Transverse colon (tissue), 4 donors: ENCODE results near the gene TEAD4. TPM values are rescaled to one million over a fixed set of nuclear protein-coding genes. Genes with fewer than 3 reads are reported as not detected.

ENCODE experiments used
- DNase-seq: peaks from one replicate; pipeline ENCODE4 v3.0.0-alpha.2; 2019
- H3K27ac ChIP-seq, 4 donors: fragments of 200-600 bp; sonication (generic); 2 replicates each; pipeline ENCODE4 v1.5.1; 2016 to 2018; ENCODE audit warnings: inconsistent platforms in 4 of 4
- H3K27me3 ChIP-seq: fragments of 200-600 bp; sonication (generic); 2 replicates; pipeline ENCODE4 v1.5.1; 2017; ENCODE audit warnings: inconsistent platforms
- H3K36me3 ChIP-seq, 4 donors: fragments of 200-600 bp; sonication (generic); 2 replicates each; pipeline ENCODE4 v1.5.1; 2017 to 2019; ENCODE audit warnings: inconsistent platforms in 4 of 4
- H3K4me1 ChIP-seq, 4 donors: fragments of 200-600 bp; sonication (generic); 2 replicates each; pipeline ENCODE4 v1.5.1; 2017 to 2020; ENCODE audit warnings: inconsistent platforms in 4 of 4
- H3K4me3 ChIP-seq, 4 donors: fragments of 200-600 bp; sonication (generic); 1 replicate in 1 of 4; 2 replicates in 3 of 4; pipeline versions ENCODE4 v1.5.1 to v1.6.1; 2017 to 2019; ENCODE audit warnings: inconsistent platforms in 4 of 4
- H3K9me3 ChIP-seq, 2 donors: fragments of 200-600 bp; sonication (generic); 2 replicates each; pipeline ENCODE4 v1.5.1; 2017 to 2019; ENCODE audit warnings: inconsistent platforms in 2 of 2
- CTCF ChIP-seq, 5 experiments: fragments of 200-600 bp in 3 of 5; fragments of 450-650 bp in 2 of 5; sonication (generic) in 3 of 5; IDR thresholded peaks; 1 replicate in 2 of 5; 2 replicates in 3 of 5; pipeline ENCODE4 v1.5.1; 2016 to 2017; ENCODE audit warnings: antibody characterized with exemption in 5 of 5, inconsistent platforms in 3 of 5, mild to moderate bottlenecking in 2 of 5, moderate library complexity in 1 of 5
- EP300 ChIP-seq: sonication (generic); formaldehyde crosslinking; IDR thresholded peaks from one replicate; pipeline ENCODE4 v1.6.1; 2017; ENCODE audit warnings: antibody characterized with exemption, low read depth
- POLR2A ChIP-seq: fragments of 450-650 bp; IDR thresholded peaks from one replicate; pipeline ENCODE4 v1.6.1; 2016; ENCODE audit warnings: antibody characterized with exemption, mild to moderate bottlenecking, moderate library complexity
- POLR2AphosphoS5 ChIP-seq, 3 donors: sonication (generic); formaldehyde crosslinking; IDR thresholded peaks; one replicate each; pipeline ENCODE4 v1.6.1; 2016; ENCODE audit warnings: antibody characterized with exemption in 3 of 3
- WGBS, 2 donors: methylation state at CpG; one replicate each; pipeline ENCODE4 v1.1.5; 2018; ENCODE audit warnings: low coverage in 1 of 2; 5-methylcytosine and 5-hydroxymethylcytosine counted together
- in situ Hi-C, 4 donors: fragments of 200-750 bp; cut with MboI; loops; one replicate each; pipeline versions ENCODE4 v1.15.0 to v1.15.1; 2017; ENCODE audit warnings: low sequenced_read_pairs in 3 of 4, low pct_ligation_motif_present in 1 of 4, low pct_unique_long_range_greater_than_20kb in 1 of 4
- intact Hi-C: fragments of 100-400 bp; cut with DNase I; formaldehyde crosslinking; loops from one replicate; pipeline ENCODE4 v1.15.1; 2023; ENCODE audit warnings: low total_unique reads
- total RNA-seq, 4 donors: library from RNA; depleted of rRNA; stranded (reverse); fragments of >200 nt; gene quantifications; one replicate each; pipeline ENCODE4 v1.1.0, GENCODE V29; 2016

TEAD4 gene
- total RNA-seq, 4 donors from 2014 or later = 4.2 to 29.7 (median 6.3) TPM

- H3K27ac ChIP-seq = no peak overlapping the region
- no peak for DNase-seq
- no peak for TF ChIP-seq POLR2AphosphoS5 (IDR thresholded peaks at IDR 0.05)
- H3K27me3 ChIP-seq = no peaks in the 10 kb centered on the region
- in situ Hi-C loops = no loop called here
- no peak overlapping the region for H3K4me3 ChIP-seq
- no peaks in the 10 kb centered on the region for H3K9me3 ChIP-seq
- 80% methylated on average over 12 of the region's 12 CpGs; no CpG with 5 or more reads in 1 of the 2 donors for WGBS, 2 donors
- no peaks in the 10 kb centered on the region for H3K4me1 ChIP-seq
- no peaks in the 10 kb centered on the region for H3K36me3 ChIP-seq
- intact Hi-C loops = no loop called here
Observed at GRCh38 chr12:2998789-2999264, 39.6 kb downstream of the TEAD4 start.

- 89 to 93% methylated on average over 10 to 22 of the region's 23 CpGs for WGBS, 2 donors
- no peak for DNase-seq
- intact Hi-C loops = no loop called here
Observed at GRCh38 chr12:2999265-2999841, 40.2 kb downstream of the TEAD4 start.

GRCh38 chr12:3000548-3001275, 41.5 kb downstream of the TEAD4 start:
- WGBS, 2 donors = 69 to 72% methylated on average over 7 to 13 of the region's 13 CpGs
- Histone ChIP-seq H3K4me1 (no peaks in the 10 kb centered on the region), H3K36me3 (no peaks in the 10 kb centered on the region), H3K27me3 (no peaks in the 10 kb centered on the region), H3K27ac (no peak overlapping the region), H3K9me3 (no peaks in the 10 kb centered on the region), H3K4me3 (no peak overlapping the region)
- intact Hi-C loops (no loop called here), in situ Hi-C loops (no loop called here)
- no peak for TF ChIP-seq EP300
- no peak for TF ChIP-seq CTCF (IDR thresholded peaks at IDR 0.05)
- TF ChIP-seq POLR2A = no peak
- TF ChIP-seq POLR2AphosphoS5 (IDR thresholded peaks at IDR 0.05) = no peak
- no peak for DNase-seq

More at GRCh38 chr12:2999265-2999841, 40.2 kb downstream of the TEAD4 start:
- in situ Hi-C loops = no loop called here
- TF ChIP-seq POLR2AphosphoS5 (IDR thresholded peaks at IDR 0.05) = no peak
- TF ChIP-seq EP300 = no peak
- no peak for TF ChIP-seq POLR2A
- TF ChIP-seq CTCF (IDR thresholded peaks at IDR 0.05) = no peak
- Histone ChIP-seq H3K4me3 (no peak overlapping the region), H3K27me3 (no peaks in the 10 kb centered on the region), H3K9me3 (no peaks in the 10 kb centered on the region), H3K4me1 (no peaks in the 10 kb centered on the region), H3K27ac (no peak overlapping the region), H3K36me3 (no peaks in the 10 kb centered on the region)

- Histone ChIP-seq H3K36me3 (no peaks in the 10 kb centered on the region), H3K9me3 (no peaks in the 10 kb centered on the region), H3K27me3 (no peaks in the 10 kb centered on the region), H3K4me3 (no peak overlapping the region), H3K4me1 (no peaks in the 10 kb centered on the region), H3K27ac (no peak overlapping the region)
- intact Hi-C loops = no loop called here
- in situ Hi-C loops = no loop called here
- WGBS, 2 donors = 85% methylated on average over 5 of the region's 5 CpGs; no CpG with 5 or more reads in 1 of the 2 donors
- TF ChIP-seq EP300 = no peak
- TF ChIP-seq POLR2AphosphoS5 (IDR thresholded peaks at IDR 0.05) = no peak
- TF ChIP-seq CTCF (IDR thresholded peaks at IDR 0.05) = no peak
- no peak for TF ChIP-seq POLR2A
- no peak for DNase-seq
Observed at GRCh38 chr12:3002646-3003045, 43.4 kb downstream of the TEAD4 start.
